HG03280 (cell line): ENCODE measurements around the gene FARP1.

Experiments used
- ATAC-seq: cut with Tn5 transposase; IDR thresholded peaks from one replicate; pipeline ENCODE4 v1.9.1; 2021; ENCODE audit warnings: mild to moderate bottlenecking, moderate library complexity; ENCODE audit not compliant: unreplicated experiment

Gene FARP1

DNA sequence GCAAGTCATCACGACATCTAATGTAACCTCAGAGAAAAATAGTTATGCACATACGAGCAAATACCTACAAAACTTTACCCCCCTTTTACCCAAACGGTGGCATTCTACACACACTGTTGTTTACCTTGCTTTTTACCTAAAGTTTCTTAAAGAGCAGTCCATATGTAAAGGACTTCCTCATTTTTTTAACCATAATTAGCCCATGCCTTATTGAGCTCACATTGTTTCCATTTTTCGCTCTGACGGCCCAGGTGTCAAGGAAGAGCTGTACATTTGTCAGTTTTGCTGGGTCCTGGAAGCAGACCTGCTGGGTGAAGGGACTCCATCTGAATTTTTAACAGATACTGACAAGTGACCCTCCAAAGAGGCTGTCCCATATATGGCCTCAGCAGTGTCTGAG is 344.6 kb downstream of the FARP1 start:
- no peak for ATAC-seq

GRCh38 chr13:98488736-98489135 is 345.8 kb downstream of the FARP1 start:
- ATAC-seq: no peak

- no peak for ATAC-seq
Measured at GRCh38 chr13:98489446-98490194, 346.7 kb downstream of the FARP1 start.

- no peak for ATAC-seq
Measured at GRCh38 chr13:98490195-98490836, 347.4 kb downstream of the FARP1 start.

DNA sequence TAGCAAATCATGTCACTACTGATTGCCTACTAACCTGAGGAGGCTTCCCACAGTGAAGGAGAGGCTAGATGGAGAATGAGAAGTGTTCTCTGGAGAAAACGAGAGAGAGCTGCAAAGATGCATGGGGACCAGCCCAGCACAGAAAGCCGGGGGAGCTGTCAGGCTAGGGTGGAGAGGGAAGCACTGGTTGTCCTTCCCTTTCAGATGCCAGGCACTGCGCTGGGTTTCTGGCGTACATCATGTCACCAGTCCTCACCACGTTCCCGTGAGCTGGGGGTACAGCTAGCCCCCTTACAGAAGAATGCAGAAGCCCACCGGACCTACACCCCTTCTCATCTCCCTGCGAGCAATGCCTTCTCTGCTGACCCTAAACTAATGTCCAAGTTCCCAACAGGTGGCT is 348.0 kb downstream of the FARP1 start:
- no peak for ATAC-seq

DNA sequence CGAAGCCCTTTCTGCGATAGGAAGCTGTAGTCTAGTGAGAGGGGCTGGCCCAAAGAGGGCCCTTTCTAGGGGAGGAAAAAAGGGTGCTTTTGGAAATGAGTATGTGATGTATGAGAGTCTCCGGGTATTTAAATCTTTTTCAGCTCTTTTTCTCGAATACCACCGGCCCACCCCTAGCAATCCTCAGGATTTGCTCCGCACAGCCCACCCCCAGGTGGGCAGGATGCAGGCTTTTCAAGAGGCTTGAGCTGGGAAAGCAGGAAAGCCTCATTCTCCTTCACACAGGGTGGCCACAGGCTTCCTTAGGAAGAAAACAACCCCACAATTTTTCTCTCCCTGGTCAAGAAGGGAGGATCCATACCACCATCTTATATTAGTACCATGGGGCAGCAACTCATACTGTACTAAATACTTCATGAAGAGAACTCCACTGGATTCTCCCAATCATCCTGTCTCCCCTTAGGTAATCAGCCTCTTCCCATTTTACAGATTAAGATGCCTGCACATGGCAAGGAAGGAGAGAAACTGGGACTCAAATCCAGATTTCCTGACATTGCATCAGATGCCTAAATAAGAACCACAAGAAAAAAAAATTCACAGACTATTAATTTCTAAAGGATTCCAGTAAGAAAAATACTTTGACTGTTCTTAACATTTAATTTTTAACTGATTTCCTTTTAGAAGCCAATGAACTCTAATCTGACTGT is 349.6 kb downstream of the FARP1 start:
- ATAC-seq: no peak

DNA sequence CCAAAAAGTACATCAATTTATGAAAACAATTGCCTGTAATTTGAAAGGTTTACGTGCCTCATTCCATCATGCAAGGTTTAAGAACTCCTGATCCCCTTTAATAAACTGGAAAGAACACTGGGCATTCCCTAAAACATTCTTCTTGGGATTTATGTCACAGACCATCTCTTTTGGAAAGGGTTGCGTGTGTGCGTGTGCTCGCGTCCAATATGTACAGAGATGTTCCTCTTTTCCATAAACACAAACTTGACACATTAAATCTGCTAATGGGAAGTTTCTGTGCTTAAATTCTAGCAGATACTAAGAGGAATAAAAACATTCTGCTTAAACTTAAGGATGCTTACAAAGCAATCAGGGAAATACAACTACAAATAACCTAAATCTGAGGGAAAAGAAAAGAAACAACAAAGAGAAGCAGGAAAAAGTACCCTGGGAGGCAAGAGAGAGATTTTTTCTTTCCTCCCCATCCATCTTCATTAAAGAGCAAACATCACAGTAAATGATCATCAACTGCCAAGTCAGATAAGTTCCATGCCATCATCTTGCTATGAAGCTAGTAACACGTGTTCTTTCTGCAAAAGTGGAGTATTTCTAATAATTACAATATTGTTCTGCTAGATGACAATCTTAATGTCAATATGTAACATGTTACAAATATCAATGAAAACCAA is 350.3 kb downstream of the FARP1 start:
- ATAC-seq: no peak

- no peak for ATAC-seq
Measured at GRCh38 chr13:98494769-98495168, 351.9 kb downstream of the FARP1 start.

DNA sequence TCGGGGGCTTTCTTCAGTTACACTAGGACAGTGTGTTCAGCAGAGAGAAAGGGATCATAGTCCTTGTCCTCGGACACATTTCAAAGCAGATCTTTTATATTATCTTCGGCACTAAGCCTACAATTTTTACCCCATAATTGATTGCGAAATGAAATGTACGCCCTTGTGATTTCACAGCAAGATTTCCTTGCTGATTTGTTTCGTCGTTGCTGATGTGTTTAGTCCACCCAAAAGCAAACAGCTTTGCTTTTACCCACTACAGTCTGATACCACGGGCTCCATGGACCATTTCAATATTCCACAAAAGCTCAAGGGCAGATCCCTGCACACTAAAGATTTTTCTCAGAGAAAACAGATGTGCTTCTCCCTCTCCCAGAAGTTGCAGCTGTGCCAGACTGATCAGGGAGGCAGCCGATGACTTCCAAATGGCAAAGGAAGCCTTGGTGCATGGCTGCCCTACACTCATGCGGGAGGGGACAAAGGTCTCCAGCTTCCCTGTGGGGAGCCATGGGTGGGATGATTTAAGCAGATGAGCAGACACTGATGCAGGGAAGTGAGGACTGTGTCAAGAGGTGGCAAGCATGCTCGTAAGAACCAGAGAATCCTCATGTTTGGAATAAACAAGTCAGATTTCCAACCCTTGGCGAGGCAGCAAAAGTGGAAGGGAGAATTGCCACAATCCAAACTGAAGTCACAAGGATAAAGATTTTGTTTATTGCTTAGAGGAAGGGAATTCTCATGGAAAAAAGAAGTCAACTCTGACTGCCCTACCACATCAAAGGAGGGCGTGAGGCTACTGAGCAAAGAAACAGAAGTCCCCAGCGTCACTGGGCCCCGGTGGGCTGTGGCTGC is 353.0 kb downstream of the FARP1 start:
- ATAC-seq: no peak

- ATAC-seq: no peak
Measured at GRCh38 chr13:98496479-98496791, 353.5 kb downstream of the FARP1 start.

- ATAC-seq: no peak
Measured at GRCh38 chr13:98496966-98497365, 354.1 kb downstream of the FARP1 start.

DNA sequence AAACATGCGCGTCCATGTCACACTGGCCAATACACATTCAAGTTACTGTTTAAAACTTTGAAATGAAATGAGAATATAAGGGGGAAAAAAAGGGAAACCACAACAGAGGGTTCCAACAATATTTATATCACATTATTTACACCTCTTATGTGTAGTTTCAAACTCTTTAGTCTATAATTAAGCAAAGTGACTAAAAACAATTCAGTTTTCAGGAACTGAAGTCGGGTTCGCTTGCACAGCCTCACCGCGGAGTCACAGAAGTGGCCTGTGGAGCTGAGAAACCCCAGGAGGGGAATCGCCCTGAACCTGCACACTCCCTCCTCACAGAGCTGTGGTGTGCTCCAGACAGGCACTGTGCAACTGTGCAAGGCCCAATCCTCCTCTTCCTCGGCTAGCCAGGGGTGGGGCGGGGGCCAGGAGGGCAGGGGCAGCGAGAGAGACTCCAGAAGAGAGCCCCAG is 358.1 kb downstream of the FARP1 start:
- peak; percentile 69 for ATAC-seq

DNA sequence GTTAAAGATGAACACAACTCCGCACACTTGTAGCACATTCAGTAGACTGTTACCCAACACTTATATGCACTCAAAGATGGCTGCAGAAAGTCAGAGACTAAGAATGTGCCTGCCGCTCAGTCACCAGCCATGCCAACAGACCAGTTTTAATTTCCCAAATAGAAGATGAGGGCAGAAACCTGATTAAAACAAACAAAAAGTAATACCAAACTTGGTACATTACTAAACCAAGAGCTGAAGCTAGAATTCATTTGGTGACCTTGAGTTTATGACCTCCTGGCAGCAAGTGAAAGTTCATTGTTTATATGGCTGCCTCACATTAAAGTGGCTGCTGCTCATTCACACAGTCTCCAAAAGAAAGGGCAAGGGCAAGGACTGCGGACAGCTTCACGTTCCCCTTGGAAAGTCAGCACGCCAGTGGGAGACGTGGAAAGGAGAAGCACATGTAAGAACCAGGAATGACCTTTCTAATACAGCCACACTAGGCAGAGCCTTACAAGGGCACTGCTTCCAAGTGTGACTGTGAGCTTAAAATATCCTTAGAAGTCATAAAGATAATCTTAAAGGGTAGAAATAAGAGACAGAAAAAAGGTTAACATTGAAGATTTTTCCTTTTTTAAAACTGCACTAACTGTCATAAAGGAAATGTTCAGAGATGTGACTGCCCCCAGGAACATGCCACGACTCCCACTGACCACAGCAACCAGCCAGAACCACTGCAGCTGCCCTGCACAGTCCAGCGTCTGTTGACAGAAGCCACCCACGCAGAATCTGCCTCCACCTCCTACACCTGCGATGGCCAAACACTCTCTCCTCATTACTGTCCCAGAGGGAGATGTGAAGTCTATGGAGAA is 360.5 kb downstream of the FARP1 start:
- no peak for ATAC-seq

DNA sequence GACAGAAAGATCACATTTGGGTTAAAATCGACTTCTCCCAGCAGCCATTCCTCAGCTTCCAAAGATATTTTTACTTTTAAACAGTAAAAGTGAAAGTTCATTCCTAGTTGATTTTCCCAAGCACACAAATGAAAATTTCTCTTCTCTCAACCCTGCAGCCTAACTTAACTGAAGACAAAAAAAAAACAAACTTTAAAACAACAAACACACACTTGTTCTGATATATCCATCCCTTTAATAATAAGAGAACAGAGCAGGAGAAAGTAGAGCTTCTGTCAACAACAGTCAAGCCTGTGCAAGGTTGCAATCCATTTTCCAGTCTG is 361.1 kb downstream of the FARP1 start:
- ATAC-seq: no peak

DNA sequence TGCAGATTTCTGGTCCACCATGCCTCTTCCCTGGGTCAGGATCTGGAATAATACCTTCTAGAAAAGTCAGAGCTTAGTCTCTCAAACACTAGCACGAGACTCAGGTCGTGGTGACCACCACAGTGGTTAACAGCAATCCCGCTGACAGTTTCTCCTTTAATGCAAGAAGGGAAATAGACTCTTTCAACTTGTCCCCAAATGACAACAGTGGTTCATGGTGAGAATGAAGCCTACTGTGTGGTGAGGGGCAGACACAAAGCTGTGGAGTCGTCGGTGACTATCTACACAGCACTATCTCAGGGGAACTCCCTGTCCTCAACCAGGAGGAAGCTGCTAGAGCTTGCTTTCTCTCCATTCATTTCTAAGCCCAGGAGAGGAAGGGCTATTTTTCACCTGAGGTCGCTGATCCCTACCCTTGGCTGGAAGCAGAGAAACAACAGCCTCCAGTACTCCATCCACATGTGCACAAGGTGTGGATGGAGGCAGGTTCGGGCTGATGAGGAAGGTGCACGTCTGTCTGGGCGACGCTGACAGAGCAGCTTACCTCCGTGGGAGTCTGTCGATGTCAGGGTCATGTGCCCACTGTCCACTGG is 361.6 kb downstream of the FARP1 start:
- no peak for ATAC-seq
